Measurements from ENCODE around the gene CA12.
A peak's percentile ranks its signal among the peaks of the same experiment; 100 is the strongest.
"Not testable (repeated sequence)": the region's sequence is repeated elsewhere in the genome, so short reads cannot be mapped to it uniquely, and the experiment has no call there.

The CA12 gene

DNA sequence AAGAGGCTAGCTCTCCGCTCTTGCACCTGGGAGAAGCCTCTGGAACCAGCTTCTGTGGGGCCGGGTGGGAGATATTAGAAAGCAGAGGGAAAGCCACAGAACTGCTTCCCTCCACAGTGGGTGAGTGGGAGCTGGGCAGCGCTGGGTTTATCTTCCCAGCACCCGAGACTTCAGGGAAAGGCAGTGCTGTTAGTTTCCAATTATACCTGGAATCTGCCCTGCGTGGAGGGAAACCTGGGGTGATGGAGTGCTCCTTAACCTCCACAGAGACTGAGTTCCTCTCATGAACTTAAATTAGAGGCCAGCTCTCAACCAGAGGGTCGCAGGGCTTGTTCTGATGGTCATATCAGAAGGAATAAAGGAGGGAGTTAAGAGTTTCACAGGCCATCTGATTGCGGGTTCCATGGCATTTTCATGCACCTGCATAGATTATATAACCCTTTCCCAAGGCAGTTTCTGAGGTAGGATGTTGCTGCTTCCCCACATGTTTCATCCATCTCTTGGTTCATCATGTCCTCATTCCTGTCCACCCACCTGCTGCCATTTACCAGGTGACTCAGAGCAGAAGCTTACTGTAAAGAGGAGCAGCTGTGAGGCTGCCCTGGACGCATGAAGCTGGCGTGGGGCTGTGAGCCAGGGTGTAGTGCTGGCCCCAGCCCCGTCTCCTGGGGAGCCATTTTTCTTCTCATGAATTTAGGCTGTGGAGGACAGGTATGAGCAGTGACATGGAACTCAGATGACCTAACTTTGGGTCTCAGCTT lies 42.5 kb downstream of the CA12 start:
- DNase-seq = peak in 25 of 56 donors; percentile 8 to 72 (median 51)

DNA sequence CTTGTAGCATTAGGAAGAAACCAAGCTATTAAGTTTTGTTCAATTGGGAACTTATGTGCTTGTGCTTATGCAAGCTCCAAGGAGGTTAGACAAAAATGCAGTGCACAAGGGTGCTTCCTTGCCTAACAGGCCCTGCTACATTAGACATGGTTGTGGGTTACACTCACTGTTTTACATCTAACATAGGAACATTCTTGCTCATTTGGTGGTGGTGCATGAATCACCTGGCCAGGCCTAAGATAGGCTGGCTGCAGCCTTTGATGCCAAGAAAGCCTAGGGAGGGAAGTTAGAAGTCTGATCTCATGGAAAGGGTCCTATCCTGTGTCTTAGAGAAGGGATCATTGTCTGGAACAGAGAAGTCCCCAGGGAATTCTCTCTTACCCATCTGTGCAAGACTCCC lies 43.5 kb downstream of the CA12 start:
- DNase-seq = no peak

DNA sequence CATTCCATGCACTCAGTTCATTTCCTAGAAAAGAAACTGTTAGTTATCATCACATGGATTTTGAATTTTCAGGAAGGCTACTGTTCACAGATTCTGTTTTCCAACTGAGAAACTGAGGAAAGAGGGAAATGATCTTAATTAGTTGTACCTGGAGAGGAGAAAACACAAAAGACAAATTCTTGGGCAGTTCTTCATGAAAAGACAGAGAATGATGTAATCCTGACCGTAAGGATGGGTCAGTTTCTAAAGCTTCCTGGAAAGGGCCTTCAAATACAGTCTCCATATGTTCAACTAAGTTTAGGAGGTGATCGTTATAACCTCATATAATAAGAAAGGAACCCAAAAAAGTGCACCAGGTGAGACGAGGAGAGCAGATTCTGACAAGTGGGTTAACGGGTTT lies 44.6 kb downstream of the CA12 start:
- DNase-seq = no peak

DNA sequence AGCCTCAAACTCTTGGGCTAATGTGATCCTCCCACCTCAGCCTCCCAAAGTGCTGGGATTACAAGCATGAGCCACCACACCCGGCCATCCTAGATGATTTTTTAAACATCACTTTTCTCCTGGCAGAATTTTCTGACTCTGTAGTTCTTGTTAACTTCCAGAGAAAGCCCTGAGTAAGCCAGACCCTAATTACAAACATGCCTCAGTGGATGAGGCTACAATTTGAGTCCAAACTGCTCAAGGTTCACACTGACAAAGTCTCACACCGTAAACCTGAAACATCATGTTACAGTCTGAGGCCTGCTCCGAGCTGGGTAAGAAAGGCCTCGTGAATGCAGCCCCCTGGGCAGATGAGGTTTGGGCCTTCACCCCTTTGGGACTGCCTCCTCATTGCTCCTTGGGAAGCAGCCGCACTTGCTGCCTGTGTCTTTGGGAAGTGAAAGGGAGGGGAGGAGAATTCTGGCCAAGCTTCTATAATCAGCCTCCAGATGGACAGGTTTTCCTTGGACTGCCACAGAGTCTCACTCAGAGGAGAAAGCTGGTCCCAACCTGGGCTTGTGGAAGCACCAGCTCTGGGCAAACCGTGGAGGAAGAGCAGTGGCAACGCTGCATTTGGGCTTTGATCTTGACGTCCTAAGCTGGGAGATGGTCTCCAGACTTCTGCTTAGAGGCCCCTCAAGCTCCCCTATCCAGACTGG lies 46.0 kb downstream of the CA12 start:
- DNase-seq = no peak

DNA sequence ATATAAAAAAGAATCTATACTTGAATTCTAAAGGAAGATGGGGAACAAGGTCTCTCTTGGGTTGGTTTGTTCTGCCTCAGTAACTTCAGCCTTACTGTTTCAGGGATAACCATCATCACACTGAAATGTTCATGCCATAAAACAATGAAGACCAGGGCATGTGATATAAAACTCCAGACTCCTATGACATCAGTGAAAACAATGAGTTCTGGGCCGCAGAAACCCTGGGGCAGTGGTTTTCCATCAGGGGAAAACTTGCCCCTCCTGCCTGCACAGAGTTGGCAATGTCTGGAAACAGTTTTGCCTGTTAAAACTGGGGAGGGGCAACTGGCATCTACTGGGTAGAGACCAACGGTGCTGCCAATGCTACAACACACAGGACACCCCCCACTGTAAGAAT lies 46.8 kb downstream of the CA12 start:
- DNase-seq = no peak

DNA sequence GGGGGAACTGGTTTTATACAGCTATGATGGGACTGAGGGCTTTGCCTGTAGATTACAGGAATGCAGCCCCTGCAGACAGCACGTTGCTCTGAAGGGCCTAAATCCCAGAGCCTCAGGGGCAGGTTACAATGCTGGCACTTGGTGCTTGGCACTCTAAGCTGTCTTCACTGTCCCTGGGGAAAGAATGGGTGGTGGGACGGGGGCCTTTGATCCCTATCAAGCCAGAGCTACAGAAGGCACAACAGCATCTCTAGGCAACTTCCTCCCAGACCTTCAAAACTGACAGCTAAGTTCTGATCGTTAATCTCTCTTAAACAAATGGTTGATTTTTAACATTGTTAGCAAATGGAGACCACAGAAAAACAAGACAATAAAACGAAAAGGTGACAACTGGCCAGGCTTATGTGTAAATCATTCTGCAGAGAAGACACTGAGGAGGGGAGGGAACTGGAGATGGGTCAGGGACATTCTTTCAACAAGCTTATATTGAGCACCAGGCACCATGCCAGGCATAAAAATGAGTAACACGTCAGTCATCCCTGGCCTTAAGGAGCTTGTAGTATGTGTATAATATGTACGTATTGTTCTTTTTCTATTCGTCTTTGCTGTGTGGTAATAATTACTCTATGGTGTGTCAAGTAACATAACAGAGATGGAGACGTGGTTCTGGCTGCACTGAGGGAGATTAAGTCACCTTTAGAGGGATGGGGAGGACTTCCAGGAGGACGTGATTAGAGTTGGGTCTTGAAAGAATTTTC lies 49.1 kb downstream of the CA12 start:
- no peak for DNase-seq

DNA sequence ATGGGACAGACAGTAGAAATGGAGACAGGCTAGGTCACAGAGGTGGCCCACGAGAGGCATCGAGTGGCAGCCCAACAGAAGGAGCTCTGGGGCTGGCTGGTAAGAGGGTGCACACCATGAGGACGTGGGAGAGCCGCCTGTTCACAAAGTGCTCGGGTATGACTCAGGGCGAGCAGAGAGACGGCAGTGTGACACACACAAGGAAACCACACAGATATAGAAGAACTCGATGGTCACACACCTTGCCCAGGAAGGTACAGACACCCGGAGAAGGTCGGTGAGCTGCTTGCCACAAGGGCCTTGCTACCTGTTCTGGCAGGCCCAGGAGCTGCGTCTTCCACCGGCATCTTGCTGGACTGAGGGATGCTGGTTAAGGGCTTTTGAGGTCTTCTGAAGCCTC lies 50.2 kb downstream of the CA12 start:
- peak in 17 of 56 donors; percentile 12 to 58 (median 33) for DNase-seq

DNA sequence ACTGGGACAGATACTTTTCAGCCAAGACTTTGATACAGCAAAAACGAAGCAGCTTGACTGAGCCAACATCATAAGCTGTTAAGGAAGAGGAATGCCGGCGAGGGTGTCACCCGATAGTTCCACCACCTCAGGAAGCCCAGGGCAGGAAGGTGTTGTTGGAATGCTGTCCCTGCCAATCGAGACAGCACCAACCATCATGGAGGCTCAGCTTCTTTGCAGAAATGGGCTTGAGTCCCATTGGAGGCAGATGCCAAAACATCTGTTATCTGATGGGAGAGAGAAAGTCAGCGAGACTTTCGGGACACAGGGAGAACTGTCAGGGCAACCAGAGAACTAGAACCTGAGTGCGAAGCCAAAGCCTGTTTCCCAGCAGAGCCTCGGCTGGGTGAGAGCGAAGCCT lies 50.7 kb downstream of the CA12 start:
- DNase-seq = no peak

DNA sequence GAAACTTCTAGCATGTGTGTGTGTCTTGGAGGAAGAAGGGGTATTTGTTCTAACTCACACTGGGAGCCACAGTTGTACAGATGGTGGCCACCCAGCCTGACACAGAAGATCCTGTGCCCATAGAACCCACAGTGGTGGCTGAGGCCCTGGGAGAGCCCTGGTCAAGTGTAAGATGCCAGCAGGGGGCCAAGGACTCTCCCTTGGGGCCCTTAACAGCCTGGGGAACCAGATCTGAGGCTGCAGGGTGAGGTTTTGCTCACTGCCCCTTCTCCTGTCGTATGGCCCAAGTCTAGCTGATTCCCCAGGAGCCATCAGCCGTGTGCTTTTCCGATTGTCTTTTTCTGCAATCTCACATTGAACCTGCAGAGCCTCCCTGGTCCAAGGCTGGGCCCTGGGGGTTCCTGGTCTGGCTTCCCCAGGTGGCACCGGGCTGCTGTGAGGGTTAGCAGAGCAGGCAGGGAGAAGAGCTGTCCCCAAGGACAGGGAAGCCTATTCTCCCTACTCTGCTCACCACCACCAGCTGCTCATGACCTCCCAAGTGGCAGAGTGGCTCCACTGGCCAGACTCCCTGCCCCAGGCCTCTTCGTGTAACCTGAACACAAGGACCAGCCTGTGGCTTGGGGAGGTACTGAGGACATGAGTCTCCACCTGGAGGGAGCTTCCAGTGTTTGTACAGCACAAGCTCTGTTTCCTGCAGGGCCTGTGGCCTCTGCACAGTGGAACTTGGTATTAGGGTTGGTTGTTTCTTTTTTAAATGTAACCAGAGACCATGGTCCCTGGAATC lies 51.9 kb downstream of the CA12 start:
- DNase-seq = no peak

DNA sequence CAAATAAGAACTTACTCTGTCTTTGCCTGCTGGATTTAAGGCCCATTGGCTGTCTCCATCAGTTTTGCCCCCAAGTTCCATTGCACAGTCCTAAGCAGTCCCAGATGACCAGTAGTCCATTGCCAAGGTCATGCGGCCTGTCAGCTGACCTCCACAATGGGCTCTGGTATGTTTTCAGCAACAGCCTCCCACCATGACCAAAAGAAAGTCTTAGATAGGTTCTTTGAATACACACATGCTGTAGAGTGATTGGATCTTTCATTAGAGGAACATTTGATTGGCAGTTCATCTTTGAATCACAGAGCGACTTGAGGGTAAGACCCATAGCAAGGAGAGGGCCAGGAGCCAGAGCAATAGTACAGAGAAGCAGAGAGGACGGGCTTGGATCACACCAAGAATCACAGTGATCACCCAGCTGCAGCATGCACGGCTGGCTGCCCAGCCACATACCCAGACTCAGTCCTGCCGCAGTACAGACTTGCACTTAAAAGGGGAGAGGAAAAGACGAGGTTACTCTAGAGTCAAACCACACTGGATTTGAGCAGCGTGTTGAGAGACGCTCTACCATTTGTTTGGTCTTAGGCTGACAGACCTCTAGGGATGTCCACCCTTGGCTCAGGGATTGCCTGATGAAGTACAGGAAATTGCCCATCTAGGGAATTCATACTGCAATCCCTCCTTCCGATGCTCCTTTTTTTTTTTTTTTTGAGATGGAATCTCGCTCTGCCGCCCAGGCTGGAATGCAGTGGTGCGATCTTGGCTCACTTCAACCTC lies 53.8 kb downstream of the CA12 start:
- DNase-seq = no peak

DNA sequence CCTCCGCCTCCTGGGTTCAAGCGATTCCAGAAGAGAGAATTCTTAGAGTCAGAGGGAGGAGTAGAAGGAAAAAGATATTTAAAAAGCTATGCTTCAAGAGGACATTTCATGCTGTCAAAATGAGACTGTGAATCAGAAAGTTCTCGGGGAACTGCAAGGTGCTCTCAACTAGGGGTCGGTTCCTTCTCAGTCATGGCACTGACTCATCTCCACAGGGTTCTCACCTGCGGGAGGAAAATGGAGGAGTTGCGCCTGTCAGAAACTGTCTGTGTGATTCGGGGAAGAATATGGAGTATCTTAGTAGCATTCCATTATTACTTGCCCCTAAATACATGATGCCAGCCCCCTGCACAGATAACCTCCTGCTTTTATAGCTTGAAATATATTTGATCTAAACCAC lies 56.9 kb downstream of the CA12 start:
- peak in 10 of 56 donors; percentile 6 to 53 (median 34) for DNase-seq

DNA sequence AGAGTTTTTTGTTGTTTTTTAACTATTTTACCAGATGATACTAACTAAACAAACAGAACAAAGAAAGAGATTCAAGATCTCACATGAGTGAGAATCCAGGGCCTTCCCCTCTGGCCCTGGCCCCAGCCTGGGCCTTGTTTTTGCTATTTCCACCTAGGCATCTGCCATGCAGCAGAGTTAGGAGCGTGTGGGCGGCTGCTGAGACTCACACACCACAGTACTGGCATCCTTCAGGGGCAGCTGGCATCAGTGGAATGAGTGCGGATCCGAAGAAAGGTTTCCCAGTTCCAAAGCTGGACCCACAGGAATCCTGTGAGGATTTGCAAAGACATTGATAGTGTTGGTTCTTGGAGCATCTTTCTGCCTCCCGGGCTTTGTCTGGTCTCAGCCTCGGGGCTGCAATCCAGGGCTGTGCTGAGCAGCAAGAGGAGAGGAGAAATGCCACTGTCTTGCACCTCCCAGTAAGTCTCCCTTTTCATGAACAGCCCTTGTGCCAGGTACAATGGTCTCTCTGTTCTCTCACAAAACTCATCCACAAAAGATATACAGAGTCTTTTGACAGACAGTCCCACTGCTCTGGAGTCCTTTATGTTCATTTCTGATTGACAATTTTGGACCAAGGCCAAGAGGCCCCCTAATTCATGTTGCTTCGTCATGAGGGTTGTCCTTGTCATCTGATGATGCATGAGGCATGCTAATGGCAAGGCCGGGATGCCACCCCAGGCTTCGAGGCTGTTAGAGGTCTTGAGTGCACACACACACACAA lies 57.7 kb downstream of the CA12 start:
- peak in 15 of 56 donors; percentile 3 to 75 (median 20) for DNase-seq

DNA sequence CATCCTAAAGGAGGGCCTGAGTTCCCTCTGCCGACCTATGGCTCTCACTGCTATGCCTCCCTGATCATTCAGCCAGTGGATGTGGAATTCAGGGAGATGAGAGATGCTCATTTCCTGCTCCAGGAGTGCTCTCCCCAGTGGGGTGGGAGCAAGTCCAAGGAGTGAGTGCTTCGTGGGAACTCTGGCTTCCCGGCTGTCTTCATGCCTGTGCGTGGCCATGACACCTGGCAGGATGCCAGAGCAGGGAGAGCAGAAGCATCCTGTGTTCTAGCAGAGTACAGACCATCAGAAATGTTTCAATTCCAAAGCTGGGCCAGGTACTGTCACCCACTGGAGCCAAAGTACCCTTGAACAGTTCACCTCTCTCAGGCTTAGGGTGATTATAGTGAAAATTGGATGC lies 59.1 kb downstream of the CA12 start:
- peak in 5 of 56 donors; percentile 15 to 46 (median 29) for DNase-seq

DNA sequence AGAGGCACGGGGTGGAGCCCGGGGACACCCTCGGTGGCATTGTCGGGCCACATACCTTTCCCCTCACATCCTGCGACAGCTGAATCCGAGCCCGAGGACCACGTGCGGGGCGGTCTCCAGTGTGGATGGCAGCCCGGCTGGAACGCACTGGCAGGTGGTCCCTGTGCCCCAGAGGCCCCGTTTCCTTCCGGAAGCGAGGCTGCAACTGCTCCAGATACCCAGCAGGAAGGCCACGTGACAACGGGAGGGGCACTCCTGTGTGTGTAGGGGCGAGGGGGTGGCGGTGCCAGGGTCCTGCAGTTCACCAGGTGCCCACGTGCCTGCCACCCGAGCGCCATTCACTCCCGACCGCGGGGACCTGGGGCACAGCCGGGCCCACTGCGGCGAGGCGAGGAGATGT lies 60.2 kb downstream of the CA12 start:
- DNase-seq = no peak

DNA sequence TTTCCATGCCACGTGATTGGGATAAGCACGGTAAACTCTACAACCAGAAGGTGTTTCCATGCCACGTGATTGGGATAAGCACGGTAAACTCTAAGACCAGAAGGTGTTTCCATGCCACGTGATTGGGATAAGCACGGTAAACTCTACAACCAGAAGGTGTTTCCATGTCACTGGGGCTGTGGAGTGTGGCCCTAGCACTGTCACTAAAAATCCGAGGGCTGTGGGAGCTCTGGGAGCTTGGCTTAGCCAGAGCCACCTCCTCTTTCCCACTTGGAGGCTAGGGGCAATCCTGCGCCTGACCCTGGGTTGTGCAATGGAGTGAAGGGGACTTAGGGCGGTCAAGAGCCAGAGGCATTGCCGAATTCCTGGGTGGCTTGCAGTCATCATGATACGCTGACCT lies 60.7 kb downstream of the CA12 start:
- DNase-seq = not testable (repeated sequence)

DNA sequence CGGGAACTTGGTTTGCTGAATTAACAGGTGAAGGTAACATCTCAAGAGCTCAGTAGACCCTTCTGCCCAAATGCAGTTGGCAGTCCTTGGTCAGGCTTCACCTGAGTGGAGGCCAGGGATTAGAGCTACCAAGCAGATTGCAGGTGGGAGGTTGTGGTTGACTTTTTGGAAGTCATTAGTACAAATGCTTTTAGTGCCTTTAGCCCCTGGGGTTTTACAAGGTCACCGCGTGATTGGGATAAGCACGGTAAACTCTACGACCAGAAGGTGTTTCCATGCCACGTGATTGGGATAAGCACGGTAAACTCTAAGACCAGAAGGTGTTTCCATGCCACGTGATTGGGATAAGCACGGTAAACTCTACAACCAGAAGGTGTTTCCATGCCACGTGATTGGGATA lies 61.2 kb downstream of the CA12 start:
- not testable (repeated sequence) for DNase-seq

DNA sequence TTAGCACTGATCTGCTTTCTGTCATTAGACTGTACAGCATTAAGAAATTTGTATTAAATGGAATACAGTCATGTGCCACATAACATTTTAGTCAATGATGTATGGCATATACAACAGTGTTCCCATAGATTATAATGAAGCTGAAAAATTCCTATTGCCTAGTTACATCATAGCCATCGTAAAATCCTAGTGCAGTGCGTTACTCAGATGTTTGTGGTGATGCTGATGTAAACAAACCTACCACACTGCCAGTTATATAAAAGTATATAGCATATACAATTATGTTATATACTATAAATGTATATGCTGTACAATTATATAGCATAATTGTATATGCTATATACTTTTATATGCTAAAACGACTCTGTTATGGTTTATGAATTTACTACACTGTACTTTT lies 62.6 kb downstream of the CA12 start:
- no peak for DNase-seq

DNA sequence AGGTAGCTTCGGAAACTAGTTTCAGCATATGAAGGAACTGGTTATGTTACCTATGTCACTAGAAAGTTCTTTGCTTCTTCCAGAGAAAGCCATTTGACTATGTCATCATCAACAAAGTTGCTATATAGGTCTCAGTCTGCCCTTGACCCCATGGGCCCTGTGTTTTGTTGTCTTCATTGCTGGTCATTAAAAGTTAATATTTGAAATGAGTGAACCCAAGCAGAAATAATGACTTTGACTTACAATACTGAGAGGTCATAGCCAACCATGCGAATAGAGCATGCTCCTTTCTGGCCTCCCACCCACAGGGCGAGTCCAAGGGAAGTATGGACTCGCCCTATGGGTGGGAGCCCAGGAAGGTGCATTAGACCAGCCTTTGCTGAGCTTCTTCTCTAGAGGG lies 63.3 kb downstream of the CA12 start:
- no peak for DNase-seq

DNA sequence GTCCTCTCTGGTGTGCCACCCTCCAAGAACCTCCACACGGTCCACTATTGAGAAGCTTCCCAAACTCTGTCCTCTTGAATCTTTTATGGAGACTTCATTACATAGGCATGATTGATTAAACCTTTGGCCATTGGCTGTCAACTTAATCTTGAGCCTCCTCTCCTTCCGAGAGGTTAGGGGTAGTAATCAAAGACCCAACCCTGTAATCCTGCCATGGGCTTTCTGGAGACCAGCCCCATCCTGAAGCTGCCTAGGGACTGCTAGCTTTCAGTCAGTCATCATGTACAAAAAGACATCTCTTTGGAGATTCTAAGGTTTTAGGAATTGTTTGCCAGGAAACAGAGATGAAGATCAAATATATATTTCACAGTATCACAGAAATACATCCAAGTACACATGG lies 67.2 kb downstream of the CA12 start:
- DNase-seq = no peak

DNA sequence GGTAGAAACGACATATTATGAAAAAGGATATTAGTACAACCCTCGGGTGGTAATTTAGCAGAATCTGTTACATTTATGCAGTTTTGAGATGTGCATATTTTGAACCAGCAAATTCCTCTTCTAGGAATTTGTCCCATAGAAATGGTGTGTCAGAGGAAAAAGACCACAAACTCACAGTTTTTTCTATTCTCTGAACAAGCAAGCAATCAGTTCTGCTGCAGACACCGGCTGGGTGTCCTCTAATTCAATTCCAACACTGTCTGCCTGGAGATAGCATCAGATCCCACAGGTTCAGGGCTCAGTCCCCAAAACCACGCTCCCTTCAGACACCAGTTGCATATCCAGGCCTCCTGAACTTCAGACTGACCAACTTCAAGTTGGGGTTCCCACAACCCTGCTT lies 67.8 kb downstream of the CA12 start:
- DNase-seq = no peak
